ENCODE measurements around the gene RAD51D.
A peak's percentile ranks its signal among the peaks of the same experiment; 100 is the strongest.
"Not testable (repeated sequence)": the region's sequence is repeated elsewhere in the genome, so short reads cannot be mapped to it uniquely, and the experiment has no call there.

Gene RAD51D

GRCh38 chr17:35068249-35068648 lies 51.4 kb downstream of the RAD51D start:
- DNase-seq = no peak

- no peak for DNase-seq
Measured at GRCh38 chr17:35065880-35066279, 53.8 kb downstream of the RAD51D start.

GRCh38 chr17:35064516-35065215 lies 55.0 kb downstream of the RAD51D start:
- DNase-seq = no peak

GRCh38 chr17:35063514-35064223 lies 56.0 kb downstream of the RAD51D start, which contains the start of gene RFFL:
Gene RFFL, minus strand, starts transcription at chr17:35063707. Its CDS starts 37,154 bp downstream, at chr17:35026553.
- DNase-seq = peak in 56 of 58 donors; percentile 12 to 95 (median 78)

- DNase-seq = no peak
Measured at GRCh38 chr17:35062308-35062707, 57.4 kb downstream of the RAD51D start.

- no peak for DNase-seq
Measured at GRCh38 chr17:35057332-35057915, 62.2 kb downstream of the RAD51D start.

- no peak for DNase-seq
Measured at GRCh38 chr17:35056013-35056412, 63.6 kb downstream of the RAD51D start.

- DNase-seq = no peak
Measured at GRCh38 chr17:35053204-35053603, 66.5 kb downstream of the RAD51D start.

GRCh38 chr17:35052780-35053179 lies 66.9 kb downstream of the RAD51D start:
- no peak for DNase-seq

GRCh38 chr17:35052241-35052610 lies 67.4 kb downstream of the RAD51D start:
- no peak for DNase-seq

GRCh38 chr17:35051579-35052240 lies 68.0 kb downstream of the RAD51D start:
- peak in 1 of 58 donors; percentile 11 for DNase-seq

GRCh38 chr17:35051183-35051578 lies 68.5 kb downstream of the RAD51D start:
- DNase-seq = peak in 1 of 58 donors; percentile 11

- no peak for DNase-seq
Measured at GRCh38 chr17:35050170-35050569, 69.5 kb downstream of the RAD51D start.

GRCh38 chr17:35048685-35049379 lies 70.8 kb downstream of the RAD51D start:
- no peak for DNase-seq

- peak in 3 of 58 donors; percentile 2 to 19 (median 9) for DNase-seq
Measured at GRCh38 chr17:35046740-35047283, 72.8 kb downstream of the RAD51D start.

GRCh38 chr17:35046245-35046644 lies 73.4 kb downstream of the RAD51D start:
- no peak for DNase-seq

GRCh38 chr17:35045458-35045979 lies 74.1 kb downstream of the RAD51D start:
- DNase-seq = not testable (repeated sequence)

GRCh38 chr17:35044181-35044580 lies 75.5 kb downstream of the RAD51D start:
- no peak for DNase-seq

Measured in anterior cingulate cortex (tissue), 58 donors.